Omental fat pad (tissue), 4 donors: ENCODE results near the gene CRACR2B. TPM values are rescaled to one million over a fixed set of nuclear protein-coding genes. Genes with fewer than 3 reads are reported as not detected.

Experiments used
- ATAC-seq: fragments of 150-250 bp; one replicate; pipeline ENCODE4 v1.9.1; 2016; ENCODE audit warnings: mild to moderate bottlenecking, moderate library complexity; ENCODE audit not compliant: low FRiP score
- DNase-seq: peaks from one replicate; pipeline ENCODE4 v3.0.0-alpha.2; 2019; ENCODE audit warnings: low spot score
- CTCF ChIP-seq, 3 donors: fragments of 450-650 bp; IDR thresholded peaks; one replicate each; pipeline ENCODE4 v1.5.1; 2016 to 2017; ENCODE audit warnings: antibody characterized with exemption in 3 of 3, mild to moderate bottlenecking in 3 of 3, moderate library complexity in 2 of 3
- total RNA-seq, 4 donors: library from RNA; depleted of rRNA; stranded (reverse); fragments of >200 nt; gene quantifications; one replicate each; pipeline ENCODE4 v1.1.0, GENCODE V29; 2016

Gene CRACR2B
- total RNA-seq, 4 donors from 2014 or later: 6.3 to 39.7 (median 6.9) TPM

- no peak for TF ChIP-seq CTCF (IDR thresholded peaks at IDR 0.05)
- peak; percentile 63 for ATAC-seq
- no peak for DNase-seq
Measured at GRCh38 chr11:795634-796564, 31.8 kb upstream of the CRACR2B start.

DNA sequence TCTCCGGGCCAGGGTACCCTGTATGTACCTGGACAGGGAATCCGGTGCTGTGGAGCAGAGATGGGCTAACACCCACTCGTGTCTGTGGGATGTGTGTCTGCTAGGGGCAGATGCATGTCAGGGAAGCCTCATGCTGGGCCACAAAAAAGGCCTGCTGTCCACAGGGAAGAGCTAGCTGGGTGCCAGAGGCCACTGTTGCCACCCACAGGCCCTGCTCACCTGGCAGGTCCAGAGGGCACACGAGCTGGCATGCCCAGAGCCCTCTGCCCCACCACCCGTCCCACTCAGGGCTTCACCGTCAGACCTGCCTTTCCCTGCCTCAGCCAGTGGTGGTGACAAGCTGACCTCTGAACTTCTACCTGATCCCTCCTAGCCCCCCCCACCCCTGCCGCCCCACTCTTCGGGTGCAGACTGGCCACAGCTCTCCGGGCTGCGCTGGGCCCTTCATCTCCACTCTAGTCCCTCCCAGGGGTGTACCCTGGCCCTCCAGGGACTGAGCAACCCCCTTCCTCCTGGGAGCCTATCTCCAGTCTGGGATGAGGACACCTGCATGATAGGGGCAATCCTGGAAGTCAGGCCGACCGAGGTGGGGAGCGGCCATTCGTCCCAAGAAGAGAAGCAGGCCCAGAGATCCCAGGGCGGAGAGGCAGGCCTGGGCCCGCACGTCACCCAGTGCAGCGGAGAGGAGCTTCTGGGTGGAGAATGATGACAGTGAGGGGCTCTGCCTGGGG lies 31.0 kb upstream of the CRACR2B start:
- ATAC-seq: no peak
- DNase-seq: no peak
- TF ChIP-seq CTCF (IDR thresholded peaks at IDR 0.05): no peak

GRCh38 chr11:797296-798092 lies 30.2 kb upstream of the CRACR2B start:
- no peak for DNase-seq
- no peak for TF ChIP-seq CTCF (IDR thresholded peaks at IDR 0.05)
- ATAC-seq: peak; percentile 38

DNA sequence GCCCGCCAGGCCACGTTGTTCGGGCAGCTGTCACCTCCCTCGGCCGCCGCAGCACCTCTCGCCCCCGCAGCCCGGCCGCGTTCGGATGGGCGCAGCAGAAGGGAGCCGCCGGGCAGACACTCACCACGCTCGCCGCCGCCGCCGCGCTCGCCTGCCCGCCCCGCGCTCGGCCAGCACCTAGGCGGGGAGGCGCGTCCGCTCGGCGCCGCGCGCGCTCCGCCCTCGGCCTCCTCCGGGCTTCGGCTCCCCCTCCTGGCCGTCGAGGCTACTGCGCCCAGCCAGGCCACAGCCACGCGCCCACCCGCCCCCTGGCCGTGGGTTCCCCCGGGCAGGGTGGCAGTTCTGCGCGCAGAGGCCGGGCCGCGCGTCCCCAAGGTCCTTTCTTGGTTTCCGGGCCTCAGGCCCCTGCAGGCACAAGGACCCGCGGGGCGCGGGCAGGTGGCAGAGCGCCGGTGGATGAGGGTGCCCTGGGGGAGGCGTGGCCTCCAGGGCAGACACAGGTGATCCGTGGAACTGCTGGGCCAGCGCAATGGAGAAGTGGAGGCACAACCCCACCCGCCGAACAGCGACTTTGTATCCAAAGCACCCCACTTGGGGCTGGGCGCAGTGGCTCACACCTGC lies 29.5 kb upstream of the CRACR2B start, which contains the start of gene SLC25A22:
SLC25A22 (minus strand) TSS at position 189 of the 621 bp plus-strand sequence. CDS start 3,275 bp downstream, outside the sequence.
- TF ChIP-seq CTCF (IDR thresholded peaks at IDR 0.05): peak in 2 of 3 donors; percentile 83 to 90
- peak; percentile 52 for ATAC-seq
- no peak for DNase-seq

DNA sequence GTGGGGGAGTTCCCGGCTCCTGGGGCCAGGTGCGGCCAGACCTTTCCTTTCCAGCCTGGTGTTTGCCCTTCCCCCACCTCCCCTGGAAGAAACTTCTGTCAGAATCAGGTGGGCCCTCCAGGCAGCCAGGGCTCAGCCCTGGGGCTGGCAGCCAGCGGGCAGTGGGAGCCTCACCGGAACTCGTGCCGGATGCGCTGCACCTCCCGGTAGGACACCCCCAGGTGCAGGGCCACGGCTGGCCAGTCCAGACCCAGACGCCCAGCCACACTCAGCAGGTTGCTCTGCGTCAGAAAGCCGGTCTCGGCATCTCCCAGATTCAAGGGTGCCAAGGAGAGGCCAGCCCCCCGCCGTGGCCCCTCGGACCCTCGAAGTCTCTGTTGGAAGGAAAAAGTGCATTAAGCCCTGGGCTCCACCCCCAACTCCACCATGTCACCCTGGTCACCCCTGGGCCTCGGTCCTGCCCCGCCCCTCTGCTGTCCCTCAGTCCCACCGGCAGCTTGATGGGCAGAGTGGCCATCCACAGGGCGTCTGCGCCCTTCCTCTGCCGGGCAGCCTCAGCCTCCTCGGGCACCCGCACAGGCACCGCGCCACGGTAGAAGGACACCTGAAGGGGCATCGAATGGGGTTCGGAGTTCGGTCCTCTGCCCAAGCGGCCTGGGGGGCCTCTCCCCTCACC lies 27.9 kb upstream of the CRACR2B start:
- ATAC-seq: no peak
- no peak for DNase-seq
- no peak for TF ChIP-seq CTCF (IDR thresholded peaks at IDR 0.05)

DNA sequence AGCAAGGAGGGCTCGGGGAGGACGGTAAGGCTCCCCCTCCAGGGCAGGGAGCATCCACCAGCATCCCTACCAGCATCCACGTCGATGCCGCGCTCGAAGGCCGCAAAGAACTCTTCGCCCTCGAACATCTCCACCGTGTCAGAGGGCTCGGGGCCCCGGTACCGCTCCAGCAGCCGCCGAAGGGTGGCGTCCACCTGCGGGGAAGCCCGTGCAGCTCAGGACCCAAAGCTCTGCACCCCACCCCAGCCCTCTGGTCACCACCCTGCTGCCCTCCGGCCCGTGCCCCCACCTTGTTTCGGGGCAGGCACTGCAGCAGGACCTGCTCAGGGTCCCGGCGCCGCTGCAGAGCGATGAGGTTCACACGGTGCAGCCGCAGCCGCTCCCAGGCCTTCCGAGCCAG lies 27.2 kb upstream of the CRACR2B start:
- no peak for TF ChIP-seq CTCF (IDR thresholded peaks at IDR 0.05)
- DNase-seq (no peak), ATAC-seq (no peak)
